Hindlimb muscle (tissue), 1 donor: ENCODE results near the gene SH3GL2. TPM values are rescaled to one million over a fixed set of nuclear protein-coding genes. Genes with fewer than 3 reads are reported as not detected.
A peak's percentile ranks its signal among the peaks of the same experiment; 100 is the strongest.

Source experiments
- DNase-seq: peaks from one replicate; pipeline ENCODE4 v3.0.0-alpha.2; 2013
- polyA plus RNA-seq: library from polyadenylated mRNA; unstranded; fragments of 120-200 nt; gene quantifications from one replicate; pipeline ENCODE4 v1.2.1, GENCODE V29; 2013; ENCODE audit not compliant: insufficient read length

Gene SH3GL2
- polyA plus RNA-seq, 1 donor: 0.08 TPM

GRCh38 chr9:17665450-17665849, 86.6 kb downstream of the SH3GL2 start:
- DNase-seq: no peak

GRCh38 chr9:17669206-17669605, 90.3 kb downstream of the SH3GL2 start:
- DNase-seq: no peak

- DNase-seq: no peak
Measured at GRCh38 chr9:17682684-17683083, 103.8 kb downstream of the SH3GL2 start.

GRCh38 chr9:17688834-17689233, 110.0 kb downstream of the SH3GL2 start:
- no peak for DNase-seq

GRCh38 chr9:17694336-17694735, 115.5 kb downstream of the SH3GL2 start:
- no peak for DNase-seq

- no peak for DNase-seq
Measured at GRCh38 chr9:17695482-17695881, 116.6 kb downstream of the SH3GL2 start.

- DNase-seq: no peak
Measured at GRCh38 chr9:17699615-17700330, 120.9 kb downstream of the SH3GL2 start.

GRCh38 chr9:17706347-17706746, 127.5 kb downstream of the SH3GL2 start:
- DNase-seq: no peak

- no peak for DNase-seq
Measured at GRCh38 chr9:17719053-17719452, 140.2 kb downstream of the SH3GL2 start.

- no peak for DNase-seq
Measured at GRCh38 chr9:17721954-17722353, 143.1 kb downstream of the SH3GL2 start.

GRCh38 chr9:17723656-17724055, 144.8 kb downstream of the SH3GL2 start:
- DNase-seq: no peak

- no peak for DNase-seq
Measured at GRCh38 chr9:17725399-17726010, 146.6 kb downstream of the SH3GL2 start.

- no peak for DNase-seq
Measured at GRCh38 chr9:17726298-17726697, 147.4 kb downstream of the SH3GL2 start.

- DNase-seq: no peak
Measured at GRCh38 chr9:17730899-17731298, 152.0 kb downstream of the SH3GL2 start.

- no peak for DNase-seq
Measured at GRCh38 chr9:17731308-17731707, 152.4 kb downstream of the SH3GL2 start.

- DNase-seq: no peak
Measured at GRCh38 chr9:17734674-17735073, 155.8 kb downstream of the SH3GL2 start.

- DNase-seq: no peak
Measured at GRCh38 chr9:17735859-17736258, 157.0 kb downstream of the SH3GL2 start.

GRCh38 chr9:17739022-17739421, 160.2 kb downstream of the SH3GL2 start:
- DNase-seq: no peak

GRCh38 chr9:17739736-17740135, 160.9 kb downstream of the SH3GL2 start:
- DNase-seq: peak; percentile 47

GRCh38 chr9:17742067-17742466, 163.2 kb downstream of the SH3GL2 start:
- no peak for DNase-seq

- DNase-seq: peak; percentile 35
Measured at GRCh38 chr9:17744786-17745185, 165.9 kb downstream of the SH3GL2 start.

- no peak for DNase-seq
Measured at GRCh38 chr9:17750269-17750668, 171.4 kb downstream of the SH3GL2 start.

- no peak for DNase-seq
Measured at GRCh38 chr9:17751486-17751885, 172.6 kb downstream of the SH3GL2 start.

- no peak for DNase-seq
Measured at GRCh38 chr9:17752021-17752420, 173.2 kb downstream of the SH3GL2 start.

- DNase-seq: no peak
Measured at GRCh38 chr9:17757816-17758215, 178.9 kb downstream of the SH3GL2 start.
